Trophoblast cell (in vitro differentiated cells and primary cell): ENCODE measurements around the gene SEPTIN10.

Experiments used
- DNase-seq, 2 donors: peaks; one replicate each; pipeline ENCODE4 v3.0.0-alpha.2; 2016
- H2AFZ ChIP-seq: 2 replicates; pipeline ENCODE4 v1.6.1; 2013; ENCODE audit warnings: low read length, moderate library complexity, mild to moderate bottlenecking; ENCODE audit not compliant: insufficient read depth, poor library complexity
- H2AK5ac ChIP-seq: 2 replicates; pipeline ENCODE4 v1.6.1; 2013; ENCODE audit warnings: mild to moderate bottlenecking, low read length
- H2BK120ac ChIP-seq: 2 replicates; pipeline ENCODE4 v1.6.1; 2013; ENCODE audit warnings: low read length, mild to moderate bottlenecking, moderate library complexity; ENCODE audit not compliant: insufficient read depth, poor library complexity
- H2BK12ac ChIP-seq: 2 replicates; pipeline ENCODE4 v1.6.1; 2013; ENCODE audit warnings: mild to moderate bottlenecking, low read length, moderate library complexity
- H2BK5ac ChIP-seq: 2 replicates; pipeline ENCODE4 v1.6.1; 2013; ENCODE audit warnings: low read length, low read depth, moderate library complexity, mild to moderate bottlenecking; ENCODE audit not compliant: poor library complexity
- H3K14ac ChIP-seq: 2 replicates; pipeline ENCODE4 v1.6.1; 2013; ENCODE audit warnings: mild to moderate bottlenecking, low read length
- H3K18ac ChIP-seq: 2 replicates; pipeline ENCODE4 v1.6.1; 2013; ENCODE audit warnings: mild to moderate bottlenecking, low read length
- H3K23ac ChIP-seq: 2 replicates; pipeline ENCODE4 v1.6.1; 2013; ENCODE audit warnings: low read length
- H3K27ac ChIP-seq: 2 replicates; pipeline ENCODE4 v1.5.1; 2013; ENCODE audit warnings: low read depth, mild to moderate bottlenecking, inconsistent platforms, low read length, moderate library complexity
- H3K27me3 ChIP-seq: 2 replicates; pipeline ENCODE4 v1.6.1; 2013; ENCODE audit warnings: inconsistent platforms, mild to moderate bottlenecking, low read length, moderate library complexity; ENCODE audit not compliant: insufficient read depth
- H3K36me3 ChIP-seq, 2 experiments: 1 replicate in 1 of 2; 2 replicates in 1 of 2; pipeline ENCODE4 v1.6.1; 2013; ENCODE audit warnings: low read length in 2 of 2, mild to moderate bottlenecking in 2 of 2, moderate library complexity in 1 of 2; ENCODE audit not compliant: insufficient read depth in 2 of 2, control insufficient read depth in 1 of 2
- H3K4ac ChIP-seq: 2 replicates; pipeline ENCODE4 v1.6.1; 2013; ENCODE audit warnings: low read depth, mild to moderate bottlenecking, low read length, moderate library complexity
- H3K4me1 ChIP-seq, 2 experiments: 1 replicate in 1 of 2; 2 replicates in 1 of 2; pipeline ENCODE4 v1.6.1; 2013; ENCODE audit warnings: low read length in 2 of 2, mild to moderate bottlenecking in 2 of 2, moderate library complexity in 1 of 2; ENCODE audit not compliant: insufficient read depth in 2 of 2, control insufficient read depth in 1 of 2
- H3K4me2 ChIP-seq: 2 replicates; pipeline ENCODE4 v1.6.1; 2013; ENCODE audit warnings: inconsistent platforms, mild to moderate bottlenecking, low read length, moderate library complexity
- H3K4me3 ChIP-seq: 2 replicates; pipeline ENCODE4 v1.5.1; 2013; ENCODE audit warnings: mild to moderate bottlenecking, low read depth, low read length, inconsistent platforms
- H3K79me1 ChIP-seq: one replicate; pipeline ENCODE4 v1.6.1; 2013; ENCODE audit warnings: low read length
- H3K79me2 ChIP-seq: 2 replicates; pipeline ENCODE4 v1.6.1; 2013; ENCODE audit warnings: low read length, mild to moderate bottlenecking; ENCODE audit not compliant: control insufficient read depth, insufficient read depth, poor library complexity
- H3K9ac ChIP-seq: 2 replicates; pipeline ENCODE4 v1.6.1; 2013; ENCODE audit warnings: mild to moderate bottlenecking, low read length
- H3K9me3 ChIP-seq: 2 replicates; pipeline ENCODE4 v1.6.1; 2013; ENCODE audit warnings: low read depth, mild to moderate bottlenecking, control low read depth, inconsistent platforms, low read length; ENCODE audit not compliant: insufficient read depth
- H4K12ac ChIP-seq: 2 replicates; pipeline ENCODE4 v1.6.1; 2013; ENCODE audit warnings: low read depth, mild to moderate bottlenecking, low read length, moderate library complexity
- H4K8ac ChIP-seq: 2 replicates; pipeline ENCODE4 v1.6.1; 2013; ENCODE audit warnings: low read depth, mild to moderate bottlenecking, low read length, moderate library complexity
- H4K91ac ChIP-seq: one replicate; pipeline ENCODE4 v1.6.1; 2013; ENCODE audit warnings: low read depth, mild to moderate bottlenecking, low read length, moderate library complexity
- WGBS: extraction: QIAGEN DNeasy Blood & Tissue Kit; methylation state at CpG from one replicate; pipeline ENCODE4 v1.1.7; 2013; ENCODE audit warnings: missing lambda C conversion rate; ENCODE audit not compliant: insufficient read length, insufficient coverage; ENCODE audit errors: extremely low coverage; 5-methylcytosine and 5-hydroxymethylcytosine counted together

SEPTIN10 gene

GRCh38 chr2:109563288-109563687 is 50.5 kb downstream of the SEPTIN10 start:
- no peak overlapping the region for H3K27ac ChIP-seq
- DNase-seq = no peak
- H3K4ac ChIP-seq = no peak overlapping the region
- H3K14ac ChIP-seq = no peak overlapping the region
- peaks cover 3 to 7% of the 10 kb centered on the region in 2 experiments for H3K4me1 ChIP-seq
- H3K9me3 ChIP-seq = no peaks in the 10 kb centered on the region
- H3K79me2 ChIP-seq = no peaks in the 10 kb centered on the region
- WGBS = no CpG with 5 or more reads among the region's 2 CpGs
- H2BK12ac ChIP-seq = no peak overlapping the region
- H3K27me3 ChIP-seq = no peaks in the 10 kb centered on the region
- no peak overlapping the region for H4K8ac ChIP-seq
- no peak overlapping the region for H3K9ac ChIP-seq
- no peak overlapping the region for H3K4me3 ChIP-seq
- H3K4me2 ChIP-seq = no peak overlapping the region
- no peak overlapping the region for H4K12ac ChIP-seq
- H3K36me3 ChIP-seq = peaks cover 13 to 26% of the 10 kb centered on the region in 2 experiments
- H2BK5ac ChIP-seq = no peak overlapping the region
- no peak overlapping the region for H2AFZ ChIP-seq
- H3K79me1 ChIP-seq = peaks cover 1% of the 10 kb centered on the region
- H3K18ac ChIP-seq = no peak overlapping the region
- H3K23ac ChIP-seq = no peak overlapping the region
- H4K91ac ChIP-seq = no peak overlapping the region
- H2AK5ac ChIP-seq = no peak overlapping the region
- H2BK120ac ChIP-seq = no peak overlapping the region

- Histone ChIP-seq H3K9ac (no peak overlapping the region), H3K27ac (no peak overlapping the region), H3K23ac (no peak overlapping the region), H3K79me2 (no peaks in the 10 kb centered on the region), H4K12ac (no peak overlapping the region), H4K91ac (no peak overlapping the region), H3K79me1 (peaks cover 1% of the 10 kb centered on the region), H3K18ac (no peak overlapping the region), H3K27me3 (no peaks in the 10 kb centered on the region), H2BK12ac (no peak overlapping the region), H3K4me2 (no peak overlapping the region), H3K36me3 (peaks cover 13 to 25% of the 10 kb centered on the region in 2 experiments), H2AFZ (no peak overlapping the region), H2AK5ac (no peak overlapping the region), H3K4me1 (peaks cover 3 to 7% of the 10 kb centered on the region in 2 experiments), H4K8ac (no peak overlapping the region), H3K4ac (no peak overlapping the region), H2BK5ac (no peak overlapping the region), H3K4me3 (no peak overlapping the region), H3K9me3 (no peaks in the 10 kb centered on the region), H2BK120ac (no peak overlapping the region), H3K14ac (no peak overlapping the region)
- WGBS = no CpG with 5 or more reads among the region's 2 CpGs
- no peak for DNase-seq
Observed at GRCh38 chr2:109562421-109562820, 51.3 kb downstream of the SEPTIN10 start.

GRCh38 chr2:109560265-109560664 is 53.5 kb downstream of the SEPTIN10 start:
- Histone ChIP-seq H3K4ac (no peak overlapping the region), H4K91ac (no peak overlapping the region), H2BK12ac (no peak overlapping the region), H3K4me1 (peaks cover 6 to 11% of the 10 kb centered on the region in 2 experiments), H3K36me3 (peaks cover 8 to 19% of the 10 kb centered on the region in 2 experiments), H3K79me1 (peaks cover 1% of the 10 kb centered on the region), H3K79me2 (no peaks in the 10 kb centered on the region), H3K18ac (no peak overlapping the region), H3K4me2 (no peak overlapping the region), H4K8ac (no peak overlapping the region), H3K9me3 (no peaks in the 10 kb centered on the region), H3K27me3 (no peaks in the 10 kb centered on the region), H4K12ac (no peak overlapping the region), H3K9ac (no peak overlapping the region), H3K23ac (no peak overlapping the region), H3K14ac (no peak overlapping the region), H3K27ac (no peak overlapping the region), H2BK120ac (no peak overlapping the region), H3K4me3 (no peak overlapping the region), H2AFZ (no peak overlapping the region), H2BK5ac (no peak overlapping the region), H2AK5ac (no peak overlapping the region)
- no CpG with 5 or more reads among the region's 1 CpG for WGBS
- DNase-seq = no peak

GRCh38 chr2:109558076-109558882 is 55.5 kb downstream of the SEPTIN10 start:
- Histone ChIP-seq H3K14ac (no peak overlapping the region), H3K27ac (no peak overlapping the region), H2BK5ac (peak overlapping the region; percentile 49), H2AFZ (no peak overlapping the region), H3K9me3 (no peaks in the 10 kb centered on the region), H3K23ac (no peak overlapping the region), H4K12ac (no peak overlapping the region), H4K91ac (no peak overlapping the region), H3K4ac (no peak overlapping the region), H3K79me1 (peaks cover 1% of the 10 kb centered on the region), H3K36me3 (peaks cover 11 to 22% of the 10 kb centered on the region in 2 experiments), H2AK5ac (peak overlapping the region; percentile 83), H3K4me2 (no peak overlapping the region), H3K27me3 (no peaks in the 10 kb centered on the region), H3K4me3 (no peak overlapping the region), H2BK120ac (no peak overlapping the region), H3K9ac (no peak overlapping the region), H4K8ac (no peak overlapping the region), H2BK12ac (peak overlapping the region; percentile 71), H3K18ac (peak overlapping the region; percentile 65), H3K4me1 (peaks cover 8 to 13% of the 10 kb centered on the region in 2 experiments), H3K79me2 (no peaks in the 10 kb centered on the region)
- 100% methylated on average over 1 of the region's 9 CpGs for WGBS
- DNase-seq = peak; percentile 16 to 73
